Measurements from ENCODE around the gene NCAM1. TPM values are rescaled to one million over a fixed set of nuclear protein-coding genes. Genes with fewer than 3 reads are reported as not detected.
A peak's percentile ranks its signal among the peaks of the same experiment; 100 is the strongest.

NCAM1 gene
- total RNA-seq, 1 experiment from 2014 or later: 0.95 TPM

DNA sequence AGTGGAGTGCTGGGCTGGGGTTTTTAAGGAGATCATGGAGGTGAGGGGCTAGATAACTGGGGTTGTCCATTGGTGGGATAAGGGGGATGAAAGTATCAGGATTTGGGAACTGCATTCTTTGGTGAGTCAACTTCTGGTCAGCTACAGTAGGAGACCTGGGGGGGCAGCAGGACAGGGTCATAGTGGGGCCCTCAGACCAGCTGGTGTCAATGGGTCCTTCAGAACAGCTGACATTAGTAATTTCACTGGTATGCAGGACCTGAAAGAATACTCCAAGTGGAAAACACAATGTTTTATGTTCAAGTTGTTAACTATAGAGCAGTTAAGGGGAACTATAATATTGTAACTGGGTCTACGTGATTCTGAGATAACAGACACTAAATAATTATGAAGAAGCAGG is 350.3 kb downstream of the NCAM1 start:
- Mint-ChIP-seq H3K36me3 (ENCODE audit: insufficient read depth, unreplicated experiment) (no peaks in the 10 kb centered on the region), H3K27me3 (ENCODE audit: insufficient read depth, unreplicated experiment) (no peaks in the 10 kb centered on the region), H3K4me3 (ENCODE audit: unreplicated experiment) (no peak overlapping the region), H3K4me1 (ENCODE audit: low read depth, unreplicated experiment) (peaks cover 6% of the 10 kb centered on the region), H3K9me3 (ENCODE audit: unreplicated experiment) (no peaks in the 10 kb centered on the region), H3K27ac (ENCODE audit: unreplicated experiment) (no peak overlapping the region)
- CTCF ChIA-PET: no interaction called here
- BruUV-seq (replicated peaks): no TSS peak
- H3K4me1 ChIP-seq: peaks cover 10% of the 10 kb centered on the region
- H3K4me3 ChIP-seq (ENCODE audit: low read depth, low read length): no peak overlapping the region
- DNase-seq: no peak
- TF ChIP-seq, protein P1, sequence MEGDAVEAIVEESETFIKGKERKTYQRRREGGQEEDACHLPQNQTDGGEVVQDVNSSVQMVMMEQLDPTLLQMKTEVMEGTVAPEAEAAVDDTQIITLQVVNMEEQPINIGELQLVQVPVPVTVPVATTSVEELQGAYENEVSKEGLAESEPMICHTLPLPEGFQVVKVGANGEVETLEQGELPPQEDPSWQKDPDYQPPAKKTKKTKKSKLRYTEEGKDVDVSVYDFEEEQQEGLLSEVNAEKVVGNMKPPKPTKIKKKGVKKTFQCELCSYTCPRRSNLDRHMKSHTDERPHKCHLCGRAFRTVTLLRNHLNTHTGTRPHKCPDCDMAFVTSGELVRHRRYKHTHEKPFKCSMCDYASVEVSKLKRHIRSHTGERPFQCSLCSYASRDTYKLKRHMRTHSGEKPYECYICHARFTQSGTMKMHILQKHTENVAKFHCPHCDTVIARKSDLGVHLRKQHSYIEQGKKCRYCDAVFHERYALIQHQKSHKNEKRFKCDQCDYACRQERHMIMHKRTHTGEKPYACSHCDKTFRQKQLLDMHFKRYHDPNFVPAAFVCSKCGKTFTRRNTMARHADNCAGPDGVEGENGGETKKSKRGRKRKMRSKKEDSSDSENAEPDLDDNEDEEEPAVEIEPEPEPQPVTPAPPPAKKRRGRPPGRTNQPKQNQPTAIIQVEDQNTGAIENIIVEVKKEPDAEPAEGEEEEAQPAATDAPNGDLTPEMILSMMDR (IDR thresholded peaks at IDR 0.05; ENCODE audit: insufficient read depth in 1 of 2, low read depth in 1 of 2, low read length in 1 of 2, severe bottlenecking in 1 of 2, unreplicated experiment in 1 of 2): no peak
- no peaks in the 10 kb centered on the region for H3K9me3 ChIP-seq
- POLR2A ChIA-PET: no interaction called here
- no peaks in the 10 kb centered on the region; the same call in 1 of the 2 replicates for H3K27me3 ChIP-seq (replicated peaks; ENCODE audit: control insufficient read depth, insufficient read depth, low read length)
- H3K36me3 ChIP-seq (ENCODE audit: control insufficient read depth, insufficient read depth, low read length): no peaks in the 10 kb centered on the region
- intact Hi-C loops (cut with micrococcal nuclease; ENCODE audit: unreplicated experiment): no loop called here

DNA sequence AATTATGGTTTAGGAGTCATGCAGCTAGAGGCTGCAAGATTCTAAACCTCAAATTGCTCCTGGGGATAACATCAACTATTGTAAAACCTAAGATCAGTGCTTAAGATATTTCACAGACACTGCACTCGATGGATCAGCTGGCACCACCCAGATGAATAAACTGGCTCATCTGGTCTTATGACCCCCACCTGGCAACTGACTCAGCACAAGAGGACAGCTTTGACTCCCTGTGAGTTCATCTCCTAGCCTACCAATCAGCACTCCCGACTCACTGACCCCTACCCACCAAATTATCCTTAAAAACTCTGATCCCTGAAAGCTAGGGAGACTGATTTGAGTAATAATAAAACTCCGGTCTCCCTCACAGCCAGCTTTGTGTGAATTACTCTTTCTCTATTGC is 352.4 kb downstream of the NCAM1 start:
- BruUV-seq (replicated peaks): no TSS peak
- Histone ChIP-seq H3K4me3 (ENCODE audit: low read depth, low read length) (peak overlapping the region; percentile 72), H3K4me1 (peaks cover 10% of the 10 kb centered on the region), H3K36me3 (ENCODE audit: control insufficient read depth, insufficient read depth, low read length) (no peaks in the 10 kb centered on the region), H3K9me3 (no peaks in the 10 kb centered on the region), H3K27me3 (replicated peaks; ENCODE audit: control insufficient read depth, insufficient read depth, low read length) (no peaks in the 10 kb centered on the region)
- H3K27ac Mint-ChIP-seq (ENCODE audit: unreplicated experiment): peak overlapping the region; percentile 10
- no peak for DNase-seq
- H3K4me3 Mint-ChIP-seq (ENCODE audit: unreplicated experiment): peak overlapping the region; percentile 70
- peaks cover 6% of the 10 kb centered on the region for H3K4me1 Mint-ChIP-seq (ENCODE audit: low read depth, unreplicated experiment)
- intact Hi-C loops (cut with micrococcal nuclease; ENCODE audit: unreplicated experiment): no loop called here
- CTCF ChIA-PET: interaction anchor here (1.4 to 2.0 kb wide), 3 partner anchors 412 to 460 kb away, joined by 7 to 14 read pairs (median 14); partner anchors contain the start of gene ZW10
- POLR2A ChIA-PET: interaction anchor here (0.6 to 1.2 kb wide), 4 partner anchors 12 to 412 kb away, joined by 3 to 18 read pairs (median 4); no protein-coding TSS in a partner anchor
- no peaks in the 10 kb centered on the region for H3K36me3 Mint-ChIP-seq (ENCODE audit: insufficient read depth, unreplicated experiment)
- H3K27me3 Mint-ChIP-seq (ENCODE audit: insufficient read depth, unreplicated experiment): no peaks in the 10 kb centered on the region
- no peaks in the 10 kb centered on the region for H3K9me3 Mint-ChIP-seq (ENCODE audit: unreplicated experiment)
- TF ChIP-seq, protein P1 (IDR thresholded peaks at IDR 0.05; ENCODE audit: insufficient read depth in 1 of 2, low read depth in 1 of 2, low read length in 1 of 2, severe bottlenecking in 1 of 2, unreplicated experiment in 1 of 2): no peak

DNA sequence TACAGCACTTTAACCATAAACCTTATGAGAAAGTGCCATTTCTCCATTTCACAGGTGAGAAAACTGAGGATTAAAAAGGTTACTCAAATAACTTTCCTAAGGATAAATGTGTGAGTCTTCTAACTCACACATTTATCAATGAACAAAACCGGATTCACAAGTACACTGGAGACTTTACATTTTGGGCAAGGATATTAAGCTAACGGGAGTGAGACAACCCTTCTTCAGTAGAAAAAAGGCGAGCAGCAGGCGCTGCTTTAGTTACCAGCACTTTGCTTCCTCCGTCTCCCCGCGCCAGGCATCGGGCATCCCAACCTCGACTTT is 352.8 kb downstream of the NCAM1 start:
- Mint-ChIP-seq H3K27me3 (ENCODE audit: insufficient read depth, unreplicated experiment) (no peaks in the 10 kb centered on the region), H3K4me3 (ENCODE audit: unreplicated experiment) (peak overlapping the region; percentile 70), H3K9me3 (ENCODE audit: unreplicated experiment) (no peaks in the 10 kb centered on the region), H3K4me1 (ENCODE audit: low read depth, unreplicated experiment) (peaks cover 6% of the 10 kb centered on the region), H3K27ac (ENCODE audit: unreplicated experiment) (peak overlapping the region; percentile 35), H3K36me3 (ENCODE audit: insufficient read depth, unreplicated experiment) (no peaks in the 10 kb centered on the region)
- Histone ChIP-seq H3K4me3 (ENCODE audit: low read depth, low read length) (peak overlapping the region; percentile 72), H3K9me3 (no peaks in the 10 kb centered on the region), H3K27me3 (replicated peaks; ENCODE audit: control insufficient read depth, insufficient read depth, low read length) (no peaks in the 10 kb centered on the region), H3K36me3 (ENCODE audit: control insufficient read depth, insufficient read depth, low read length) (no peaks in the 10 kb centered on the region), H3K4me1 (peaks cover 10% of the 10 kb centered on the region)
- no TSS peak for BruUV-seq (replicated peaks)
- DNase-seq: no peak
- intact Hi-C loops (cut with micrococcal nuclease; ENCODE audit: unreplicated experiment): loop anchor here (1.0 to 2.0 kb wide), 3 partner anchors 70 to 412 kb away; no protein-coding TSS in a partner anchor
- POLR2A ChIA-PET: interaction anchor here (0.6 to 1.2 kb wide), 5 partner anchors 11 to 412 kb away, joined by 3 to 18 read pairs (median 4); no protein-coding TSS in a partner anchor
- CTCF ChIA-PET: interaction anchor here (0.6 to 2.0 kb wide), 7 partner anchors 24 to 801 kb away, joined by 3 to 14 read pairs (median 5); partner anchors contain the start of gene ZW10
- TF ChIP-seq, protein P1 (IDR thresholded peaks at IDR 0.05; ENCODE audit: insufficient read depth in 1 of 2, low read depth in 1 of 2, low read length in 1 of 2, severe bottlenecking in 1 of 2, unreplicated experiment in 1 of 2): no peak
